K562 (cell line): ENCODE results near the gene ZNF865. TPM values are rescaled to one million over a fixed set of nuclear protein-coding genes. Genes with fewer than 3 reads are reported as not detected.

Experiments
- ATAC-seq: fragments of 200-7000 bp; cut with Tn5 transposase; 3 replicates; pipeline ENCODE4 v1.9.1; 2020; ENCODE audit warnings: moderate library complexity
- BruUV-seq: library from RNA; stranded (reverse); fragments of 400-500 nt; replicated peaks from 2 replicates; lab custom pipeline; 2021; lab: Mats Ljungman, UMichigan
- CTCF ChIA-PET: fragments of 300-600 bp; formaldehyde crosslinking; extraction: SDS; loops from one replicate; lab custom pipeline; 2021; ENCODE audit warnings: low intra/inter-chr PET ratio; lab: Yijun Ruan, JAX
- POLR2A ChIA-PET: fragments of 300-600, 350-650 bp; sonication (Branson Sonifier 250); formaldehyde crosslinking; extraction: SDS; loops from one replicate; lab custom pipeline; 2021; ENCODE audit warnings: antibody characterized with exemption, inconsistent platforms; lab: Yijun Ruan, JAX
- DNase-seq, 4 experiments: peaks; one replicate each; pipeline versions ENCODE4 v3.0.0 to v3.0.0-alpha.2; 2011 to 2018; ENCODE audit warnings: low spot score in 3 of 4, mixed read lengths in 3 of 4; ENCODE audit errors: extremely low read depth in 1 of 4
- FAIRE-seq: peaks from 2 replicates; lab custom pipeline; 2011; peaks lifted over from hg19 to GRCh38; lab: Jason Lieb, UNC
- H2AFZ ChIP-seq: 2 replicates; pipeline ENCODE4 v1.6.0; 2011; ENCODE audit warnings: low read depth, low read length, control low read depth, inconsistent platforms
- H3K27ac ChIP-seq: fragments of 200-600 bp; 3 replicates; pipeline ENCODE4 v1.8.0; 2011; ENCODE audit warnings: low read depth, mild to moderate bottlenecking, control low read depth, inconsistent platforms, low read length, moderate library complexity, mixed read lengths; ENCODE audit errors: extremely low read depth
- H3K27me3 ChIP-seq, 2 experiments: fragments of 300-600 bp in 1 of 2; 2 replicates in 1 of 2; 3 replicates in 1 of 2; pipeline versions ENCODE4 v1.6.0 to v1.8.0; 2011; ENCODE audit warnings: inconsistent platforms in 2 of 2, low read length in 2 of 2, mild to moderate bottlenecking in 1 of 2, mixed read lengths in 1 of 2, moderate library complexity in 1 of 2; ENCODE audit not compliant: control insufficient read depth in 2 of 2, insufficient read depth in 2 of 2
- H3K36me3 ChIP-seq: fragments of 300-600 bp; 3 replicates; pipeline ENCODE4 v1.8.0; 2011; ENCODE audit warnings: mild to moderate bottlenecking, low read length, inconsistent platforms; ENCODE audit not compliant: control insufficient read depth, insufficient read depth
- H3K4me1 ChIP-seq, 2 experiments: fragments of 200-600 bp in 1 of 2; replicated peaks in 1 of 2; 2 replicates in 1 of 2; 3 replicates in 1 of 2; pipeline versions ENCODE4 v1.5.1 to v1.8.0; 2011; ENCODE audit warnings: inconsistent platforms in 2 of 2, low read length in 2 of 2, mild to moderate bottlenecking in 1 of 2, mixed read lengths in 1 of 2, moderate library complexity in 1 of 2; ENCODE audit not compliant: control insufficient read depth in 2 of 2, insufficient read depth in 2 of 2
- H3K4me2 ChIP-seq: 2 replicates; pipeline ENCODE4 v1.6.1; 2011; ENCODE audit warnings: low read length, control low read depth, inconsistent platforms, mixed read lengths; ENCODE audit not compliant: insufficient read depth
- H3K4me3 ChIP-seq: fragments of 200-600 bp; sonication (generic), shearing (Covaris generic); 2 replicates; pipeline ENCODE4 v1.5.1; 2016; ENCODE audit warnings: control low read depth, inconsistent platforms
- H3K79me2 ChIP-seq: fragments of 200-600 bp; 3 replicates; pipeline ENCODE4 v1.8.0; 2011; ENCODE audit warnings: low read length, inconsistent platforms; ENCODE audit not compliant: control insufficient read depth, insufficient read depth
- H3K9ac ChIP-seq, 2 experiments: 2 replicates each; pipeline versions ENCODE4 v1.6.0 to v1.6.1; 2011; ENCODE audit warnings: low read depth in 2 of 2, low read length in 2 of 2, control low read depth in 1 of 2, inconsistent platforms in 1 of 2, mild to moderate bottlenecking in 1 of 2, mixed read lengths in 1 of 2; ENCODE audit not compliant: insufficient read depth in 1 of 2
- H3K9me1 ChIP-seq: one replicate; pipeline ENCODE4 v1.6.0; 2011; ENCODE audit warnings: inconsistent platforms, mild to moderate bottlenecking, low read length, moderate library complexity; ENCODE audit not compliant: control insufficient read depth, insufficient read depth
- H3K9me3 ChIP-seq: replicated peaks from 2 replicates; pipeline ENCODE4 v1.5.1; 2011; ENCODE audit warnings: low read depth, low read length, inconsistent platforms; ENCODE audit not compliant: control insufficient read depth, insufficient read depth
- H4K20me1 ChIP-seq: replicated peaks from 2 replicates; pipeline ENCODE4 v1.6.1; 2011; ENCODE audit warnings: low read length, inconsistent platforms, mixed read lengths; ENCODE audit not compliant: control insufficient read depth, insufficient read depth
- DPF2 ChIP-seq: fragments of 450-650 bp; IDR thresholded peaks from 2 replicates; pipeline ENCODE4 v1.6.1; 2016
- KLF1 ChIP-seq: fragments of 450-650 bp; IDR thresholded peaks from 2 replicates; pipeline ENCODE4 v1.6.1; 2016; ENCODE audit warnings: missing genetic modification characterization, missing compliant biosample characterization
- RBFOX2 ChIP-seq: fragments of 200-400 bp; formaldehyde crosslinking; IDR thresholded peaks from 2 replicates; pipeline ENCODE4 v1.6.1; 2017; ENCODE audit warnings: low read depth, mild to moderate bottlenecking, low read length, moderate library complexity
- RCOR1 ChIP-seq, 2 experiments: IDR thresholded peaks; 2 replicates each; pipeline ENCODE4 v1.6.1; 2012; ENCODE audit warnings: low read depth in 2 of 2, low read length in 2 of 2, borderline replicate concordance in 1 of 2, improper control_type of control experiment in 1 of 2
- SMARCC2 ChIP-seq: fragments of 450-650 bp; IDR thresholded peaks from 2 replicates; pipeline ENCODE4 v1.6.1; 2017; ENCODE audit warnings: antibody characterized with exemption, moderate library complexity, mild to moderate bottlenecking, low read depth
- WGBS: fragments of 100-300 bp; shearing (Covaris generic); methylation state at CpG from one replicate; pipeline ENCODE4 v1.1.6; 2016; ENCODE audit warnings: low coverage, mixed read lengths; ENCODE audit not compliant: insufficient coverage; ENCODE audit errors: missing lambda C conversion rate; 5-methylcytosine and 5-hydroxymethylcytosine counted together
- in situ Hi-C: fragments of 300-500 bp; cut with MboI; formaldehyde crosslinking; loops from 4 replicates; pipeline ENCODE4 v1.15.0; 2018; ENCODE audit warnings: inconsistent platforms, mixed read lengths
- intact Hi-C: fragments of 100-400 bp; cut with micrococcal nuclease; formaldehyde crosslinking; loops from 2 replicates; pipeline ENCODE4 v1.14.2; 2022
- polyA plus RNA-seq, 8 experiments: library from polyadenylated mRNA; depleted of rRNA in 4 of 8; stranded (reverse) in 5 of 8; unstranded in 3 of 8; fragments of >200 nt; fragmentation: Nextera tagmentation in 2 of 8; fragmentation: Illumina TruSeq in 1 of 8; extraction: Ambion mirVana in 2 of 8; extraction: Trizol in 1 of 8; gene quantifications; 2 replicates each; pipeline versions ENCODE4 v1.2.1 to v1.2.3, GENCODE V29; 2011 to 2014; ENCODE audit warnings: inconsistent platforms in 1 of 8, missing spikeins in 1 of 8
- total RNA-seq, 7 experiments: library from RNA; depleted of rRNA in 6 of 7; stranded (reverse); fragments of >200 nt in 6 of 7; fragmentation: Illumina TruSeq in 2 of 7; extraction: Trizol in 2 of 7; gene quantifications; 2 replicates each; pipeline versions ENCODE4 v1.2.1 to v1.2.3, GENCODE V29; 2011 to 2021; ENCODE audit warnings: low replicate concordance in 1 of 7
- TF ChIP-seq, protein P1 (sequence below): sonication (generic); formaldehyde crosslinking; IDR thresholded peaks from 2 replicates; pipeline ENCODE4 v1.8.1; 2023; ENCODE audit warnings: mild to moderate bottlenecking, missing genetic modification reagents
- TF ChIP-seq, protein P2 (sequence below), 2 experiments: IDR thresholded peaks; 2 replicates each; pipeline ENCODE4 v1.6.1; 2011; ENCODE audit warnings: borderline replicate concordance in 1 of 2, control low read depth in 1 of 2, low read depth in 1 of 2, low read length in 1 of 2, mild to moderate bottlenecking in 1 of 2, mixed read lengths in 1 of 2, moderate library complexity in 1 of 2; ENCODE audit not compliant: insufficient read depth in 1 of 2, insufficient read length in 1 of 2, poor library complexity in 1 of 2, severe bottlenecking in 1 of 2; ENCODE audit errors: extremely low read depth in 1 of 2

ZNF865 gene
- total and polyA plus RNA-seq, 9 of the 15 experiments (the other 6 are each of a cell fraction or from before 2014, with no cell fraction given) = 0.40 to 18.8 (median 1.6) TPM; not detected in 2

DNA sequence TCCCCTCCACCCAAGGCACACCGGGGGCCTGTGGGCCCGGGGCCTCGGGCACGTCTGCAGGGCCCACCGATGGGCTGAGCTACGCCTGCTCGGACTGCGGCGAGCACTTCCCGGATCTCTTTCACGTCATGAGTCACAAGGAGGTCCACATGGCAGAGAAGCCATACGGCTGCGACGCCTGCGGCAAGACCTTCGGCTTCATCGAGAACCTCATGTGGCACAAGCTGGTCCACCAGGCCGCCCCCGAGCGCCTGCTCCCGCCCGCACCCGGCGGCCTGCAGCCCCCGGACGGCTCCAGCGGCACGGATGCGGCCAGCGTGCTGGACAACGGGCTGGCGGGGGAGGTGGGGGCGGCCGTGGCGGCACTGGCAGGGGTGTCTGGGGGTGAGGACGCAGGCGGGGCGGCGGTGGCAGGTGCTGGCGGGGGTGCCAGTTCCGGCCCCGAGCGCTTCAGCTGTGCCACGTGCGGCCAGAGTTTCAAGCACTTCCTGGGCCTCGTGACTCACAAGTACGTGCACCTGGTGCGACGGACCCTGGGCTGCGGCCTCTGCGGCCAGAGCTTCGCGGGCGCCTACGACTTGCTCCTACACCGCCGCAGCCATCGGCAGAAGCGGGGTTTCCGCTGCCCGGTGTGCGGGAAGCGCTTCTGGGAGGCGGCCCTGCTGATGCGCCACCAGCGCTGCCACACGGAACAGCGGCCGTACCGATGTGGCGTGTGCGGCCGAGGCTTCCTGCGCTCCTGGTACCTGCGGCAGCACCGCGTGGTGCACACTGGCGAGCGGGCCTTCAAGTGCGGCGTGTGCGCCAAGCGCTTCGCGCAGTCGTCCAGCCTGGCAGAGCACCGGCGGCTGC is 10.3 kb downstream of the ZNF865 start:
- FAIRE-seq = no peak

More for the DNA sequence above, 10.3 kb downstream of the ZNF865 start:
- Histone ChIP-seq H3K79me2 (peaks cover 6% of the 10 kb centered on the region; the same call in 1 of the 3 replicates), H3K9me1 (no peaks in the 10 kb centered on the region), H3K4me2 (no peak overlapping the region), H4K20me1 (no peaks in the 10 kb centered on the region), H3K4me3 (no peak overlapping the region), H2AFZ (no peak overlapping the region), H3K9ac (no peak overlapping the region), H3K9me3 (no peaks in the 10 kb centered on the region), H3K4me1 (peaks cover 0 to 5% of the 10 kb centered on the region in 2 experiments; a peak in 2 of 5 replicates), H3K27ac (no peak overlapping the region), H3K36me3 (peaks cover 31% of the 10 kb centered on the region; the same call in 2 of the 3 replicates), H3K27me3 (no peaks in the 10 kb centered on the region)
- ATAC-seq (no peak), DNase-seq (no peak)
- TF ChIP-seq, protein P1, sequence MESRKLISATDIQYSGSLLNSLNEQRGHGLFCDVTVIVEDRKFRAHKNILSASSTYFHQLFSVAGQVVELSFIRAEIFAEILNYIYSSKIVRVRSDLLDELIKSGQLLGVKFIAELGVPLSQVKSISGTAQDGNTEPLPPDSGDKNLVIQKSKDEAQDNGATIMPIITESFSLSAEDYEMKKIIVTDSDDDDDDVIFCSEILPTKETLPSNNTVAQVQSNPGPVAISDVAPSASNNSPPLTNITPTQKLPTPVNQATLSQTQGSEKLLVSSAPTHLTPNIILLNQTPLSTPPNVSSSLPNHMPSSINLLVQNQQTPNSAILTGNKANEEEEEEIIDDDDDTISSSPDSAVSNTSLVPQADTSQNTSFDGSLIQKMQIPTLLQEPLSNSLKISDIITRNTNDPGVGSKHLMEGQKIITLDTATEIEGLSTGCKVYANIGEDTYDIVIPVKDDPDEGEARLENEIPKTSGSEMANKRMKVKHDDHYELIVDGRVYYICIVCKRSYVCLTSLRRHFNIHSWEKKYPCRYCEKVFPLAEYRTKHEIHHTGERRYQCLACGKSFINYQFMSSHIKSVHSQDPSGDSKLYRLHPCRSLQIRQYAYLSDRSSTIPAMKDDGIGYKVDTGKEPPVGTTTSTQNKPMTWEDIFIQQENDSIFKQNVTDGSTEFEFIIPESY (CRISPR knock-in tag) = peak; percentile 94
- TF ChIP-seq KLF1 (tag) (no peak), SMARCC2 (no peak), DPF2 (no peak), RBFOX2 (0 out of 2 replicates have a peak, but pooled peaks have one; percentile 32), RCOR1 (IDR thresholded peaks at IDR 0.05; ENCODE audit: borderline replicate concordance in 1 of 2, low read depth in 2 of 2, low read length in 2 of 2) (no peak)
- TF ChIP-seq, protein P2, sequence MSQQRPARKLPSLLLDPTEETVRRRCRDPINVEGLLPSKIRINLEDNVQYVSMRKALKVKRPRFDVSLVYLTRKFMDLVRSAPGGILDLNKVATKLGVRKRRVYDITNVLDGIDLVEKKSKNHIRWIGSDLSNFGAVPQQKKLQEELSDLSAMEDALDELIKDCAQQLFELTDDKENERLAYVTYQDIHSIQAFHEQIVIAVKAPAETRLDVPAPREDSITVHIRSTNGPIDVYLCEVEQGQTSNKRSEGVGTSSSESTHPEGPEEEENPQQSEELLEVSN (IDR thresholded peaks at IDR 0.05; ENCODE audit: borderline replicate concordance in 1 of 2, extremely low read depth in 1 of 2, insufficient read depth in 1 of 2, insufficient read length in 1 of 2, low read depth in 1 of 2, low read length in 1 of 2, poor library complexity in 1 of 2, severe bottlenecking in 1 of 2) = no peak
- WGBS = 96% methylated on average over 43 of the region's 88 CpGs
- in situ Hi-C loops = no loop called here
- ChIA-PET CTCF (no interaction called here), POLR2A (interaction anchor here (0.5 to 1.7 kb wide), 3 partner anchors 11 to 315 kb away, joined by 3 to 6 read pairs (median 4); no protein-coding TSS in a partner anchor)
- no TSS peak for BruUV-seq
- intact Hi-C loops = no loop called here
